NCI-H446 (cell line): ENCODE results near the gene NR4A3.
A peak's percentile ranks its signal among the peaks of the same experiment; 100 is the strongest.
"Not testable (repeated sequence)": the region's sequence is repeated elsewhere in the genome, so short reads cannot be mapped to it uniquely, and the experiment has no call there.

Source experiments
- DNase-seq, 2 experiments: peaks; one replicate each; lab custom pipeline; 2025; lab: John Stamatoyannopoulos, UW

The NR4A3 gene

DNA sequence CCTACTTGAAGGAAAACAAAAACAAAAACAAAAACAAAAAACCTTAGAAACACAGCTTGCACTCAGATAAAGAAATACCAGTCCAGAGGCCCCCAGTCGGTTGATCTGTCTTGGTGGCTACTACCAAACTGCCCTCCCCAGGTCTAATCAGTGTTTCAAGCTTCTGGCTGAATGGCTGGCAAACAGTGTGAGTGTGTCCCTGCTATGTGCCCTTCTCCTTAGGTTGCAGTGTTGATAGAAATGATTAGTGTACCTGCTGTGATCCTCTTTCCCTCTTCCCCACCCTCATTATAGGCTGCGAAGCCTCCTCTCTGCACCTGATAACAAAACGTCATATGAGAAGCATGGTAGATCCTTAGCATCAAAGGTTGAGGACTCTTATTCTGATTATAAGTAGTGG, 12.8 kb downstream of the NR4A3 start:
- no peak for DNase-seq

DNA sequence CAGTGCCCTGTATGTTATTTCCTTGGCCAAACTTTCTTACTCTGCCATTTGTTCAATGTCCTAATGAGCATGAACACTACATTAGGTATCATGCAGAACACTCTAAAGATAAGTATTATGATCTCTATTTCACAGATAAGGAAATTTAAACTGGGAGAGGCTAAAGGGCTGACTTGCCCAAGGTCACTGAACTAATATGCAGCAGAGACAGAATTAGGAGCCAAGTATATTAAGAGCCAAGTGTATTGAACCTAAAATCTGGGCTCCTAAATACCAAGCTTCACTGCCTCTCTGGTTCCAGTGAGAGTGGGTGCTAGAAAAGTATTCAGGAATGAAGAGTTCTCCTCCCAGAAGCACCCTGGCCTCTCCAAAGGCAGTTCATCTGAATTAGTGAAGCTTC, 13.5 kb downstream of the NR4A3 start:
- DNase-seq = no peak

DNA sequence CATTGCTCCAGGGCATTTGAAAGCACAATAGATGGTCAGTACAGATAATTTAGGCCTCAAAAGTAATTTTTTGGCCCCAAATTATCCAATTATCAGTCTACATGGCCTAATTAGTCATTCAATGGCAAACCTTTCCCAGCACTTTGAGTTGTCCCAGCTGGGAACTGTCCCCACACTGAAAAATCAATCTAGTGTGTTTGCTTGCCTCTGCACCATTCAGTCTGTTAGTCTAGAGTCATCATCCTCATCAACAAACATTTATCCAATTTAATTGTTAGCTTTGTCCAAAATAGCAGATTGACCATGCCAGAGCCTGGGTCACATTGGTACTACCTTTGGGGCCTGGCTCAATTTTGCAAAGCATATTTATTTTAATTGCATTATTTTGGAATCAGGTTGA, 13.9 kb downstream of the NR4A3 start:
- DNase-seq = no peak

DNA sequence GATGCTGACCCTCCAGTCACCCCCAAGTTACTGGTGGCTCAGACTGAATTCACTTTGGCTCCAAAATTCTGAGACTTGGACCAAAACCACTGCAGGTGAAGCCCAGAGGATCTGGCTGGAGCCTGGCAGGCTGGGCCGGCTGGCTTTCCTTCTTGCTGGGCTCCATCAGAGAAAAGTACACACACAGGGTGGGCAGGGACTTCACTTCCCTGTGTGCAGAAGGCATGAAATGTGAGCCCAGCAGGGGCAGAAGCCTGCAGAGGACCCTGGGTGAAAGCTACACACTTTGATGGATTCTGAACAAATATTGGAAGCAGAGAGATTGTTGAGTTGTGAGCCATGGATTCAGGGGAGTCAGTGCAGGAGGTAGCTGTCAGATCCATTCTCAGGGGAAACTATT, 18.4 kb downstream of the NR4A3 start:
- DNase-seq = no peak

DNA sequence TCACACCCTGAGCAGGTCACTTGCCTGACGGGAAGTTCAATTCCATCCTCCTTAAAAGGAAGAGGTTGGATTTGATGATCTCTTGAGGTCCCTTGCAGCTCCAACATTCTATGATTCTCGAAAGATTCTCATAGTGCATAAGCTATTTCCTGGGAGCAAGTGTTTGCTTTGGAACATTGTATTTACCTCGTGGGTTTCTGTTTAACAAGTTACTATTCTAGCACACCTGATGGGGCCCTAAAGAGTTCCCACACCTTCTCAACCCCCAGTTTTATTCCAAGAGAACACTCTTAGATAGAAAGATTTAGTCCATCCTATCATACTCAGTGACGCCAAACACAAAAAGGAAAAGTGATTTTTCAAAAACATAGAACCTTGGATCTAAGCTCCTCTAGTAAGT, 23.4 kb downstream of the NR4A3 start:
- no peak for DNase-seq

DNA sequence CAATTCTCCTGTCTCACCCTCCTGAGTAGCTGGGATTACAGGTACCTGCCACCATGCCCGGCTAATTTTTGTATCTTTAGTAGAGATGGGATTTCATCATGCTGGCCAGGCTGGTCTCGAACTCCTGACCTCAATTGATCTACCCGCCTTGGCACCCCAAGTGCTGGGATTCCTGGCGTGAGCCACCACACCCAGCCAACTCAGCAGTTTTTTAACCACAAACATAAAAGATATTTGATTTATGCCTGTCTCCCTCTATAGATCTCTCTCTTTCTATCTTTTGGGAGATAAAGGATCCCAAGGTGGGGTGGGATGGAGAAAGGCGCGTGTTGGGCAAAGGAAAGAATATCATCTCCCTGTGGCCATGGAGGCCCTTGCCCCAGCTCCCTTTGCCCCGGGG, 26.8 kb downstream of the NR4A3 start:
- DNase-seq = no peak

DNA sequence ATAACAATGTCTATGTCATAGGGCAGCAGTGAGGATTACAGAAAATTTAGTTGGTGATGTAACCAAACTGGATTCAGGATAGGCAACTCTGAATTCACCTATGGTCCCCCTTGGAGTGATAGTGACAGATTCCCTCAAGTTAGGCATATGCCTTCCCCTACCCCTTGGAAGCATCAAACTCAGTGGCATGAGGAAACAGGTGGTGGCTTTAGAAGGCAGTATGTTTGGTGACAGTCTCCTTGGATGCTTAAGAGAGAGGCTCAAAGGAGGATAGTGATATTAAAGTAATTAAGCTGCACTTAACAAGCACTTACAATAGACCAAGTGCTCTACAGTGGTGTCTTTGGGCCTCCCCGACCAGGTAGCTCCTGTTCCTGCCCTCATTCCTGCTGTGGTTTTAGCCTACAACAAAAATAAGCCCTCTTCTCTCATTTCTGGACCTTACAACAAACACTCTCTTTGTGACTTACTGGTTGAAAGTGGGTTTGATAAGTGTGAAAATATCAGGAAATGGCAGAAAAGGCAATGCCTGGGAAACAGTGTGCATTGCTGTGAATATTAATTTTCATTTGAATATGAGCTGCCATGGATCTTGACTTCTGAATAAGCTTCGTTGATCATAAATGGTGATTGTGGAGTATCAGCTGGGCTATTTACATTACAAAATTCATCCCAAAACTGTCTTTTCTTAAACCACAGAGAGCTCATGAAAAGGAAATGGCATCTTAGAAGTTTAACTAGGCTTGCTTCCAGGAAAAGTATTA, 29.2 kb downstream of the NR4A3 start:
- no peak for DNase-seq

DNA sequence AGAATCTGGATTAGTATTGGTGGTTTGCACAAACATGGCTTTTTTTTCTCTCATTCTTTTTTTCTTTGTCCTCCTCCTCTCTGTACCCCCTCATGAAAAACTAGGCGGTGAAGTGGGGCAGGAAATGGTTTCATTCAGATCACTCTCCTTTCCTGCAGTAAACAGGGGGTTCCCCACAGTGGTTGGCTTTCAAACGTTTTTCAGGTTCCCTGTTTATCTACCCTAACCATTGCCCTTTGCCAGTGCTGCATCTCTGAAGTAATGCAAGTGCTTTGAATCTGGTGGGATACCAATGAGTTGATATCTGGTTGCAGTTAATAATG, 29.8 kb downstream of the NR4A3 start:
- no peak for DNase-seq

DNA sequence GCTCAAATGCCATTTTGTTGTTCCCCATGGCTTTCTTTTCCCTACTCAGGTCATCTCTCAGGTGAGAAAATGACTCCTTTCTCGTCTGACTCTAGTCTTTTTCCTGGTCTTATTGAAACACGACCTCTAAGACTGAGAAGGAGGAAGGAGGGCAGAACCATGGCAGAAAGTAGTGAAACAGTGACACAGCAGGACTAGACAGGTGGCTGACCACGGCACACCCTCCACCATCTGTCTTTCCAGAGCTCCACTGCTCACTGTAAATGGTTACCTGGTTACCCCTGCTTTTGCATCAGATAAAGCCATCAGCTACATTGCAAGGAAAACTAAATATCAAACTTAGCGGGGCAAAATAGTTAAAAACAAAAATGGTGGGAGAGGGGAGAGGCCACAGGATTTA, 30.9 kb downstream of the NR4A3 start:
- DNase-seq = no peak

DNA sequence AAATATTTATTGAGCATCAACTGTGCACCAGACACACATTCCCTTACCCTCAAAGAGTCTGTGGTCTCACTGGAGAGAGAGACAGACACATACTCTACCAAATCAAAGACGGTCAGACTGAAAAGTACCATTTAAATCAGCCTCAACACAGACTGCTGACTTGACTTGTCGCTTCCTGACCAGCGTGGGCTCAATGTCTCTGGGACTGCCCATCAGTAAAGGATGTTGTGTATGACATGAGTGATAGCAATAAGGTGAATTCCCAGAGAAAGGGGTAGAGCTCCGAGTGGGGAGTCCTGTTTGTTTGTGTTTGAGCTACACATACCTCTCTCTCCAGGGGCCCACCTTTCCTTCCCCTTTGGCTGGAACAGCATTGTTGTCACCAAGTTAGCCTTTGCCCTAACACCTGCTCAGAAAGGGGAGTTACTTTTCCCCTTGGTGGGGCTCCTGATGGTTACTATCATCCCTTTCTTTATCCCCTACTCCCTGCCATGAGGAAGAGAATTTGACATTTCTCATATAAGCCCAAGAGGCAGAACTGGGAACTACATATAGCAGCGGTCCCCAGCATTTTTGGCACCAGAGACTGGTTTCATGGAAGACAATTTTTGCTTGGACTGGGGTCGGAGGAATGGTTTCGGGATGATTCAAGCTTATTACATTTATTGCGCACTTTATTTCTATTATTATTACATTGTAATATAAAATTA, 33.9 kb downstream of the NR4A3 start:
- DNase-seq = no peak

DNA sequence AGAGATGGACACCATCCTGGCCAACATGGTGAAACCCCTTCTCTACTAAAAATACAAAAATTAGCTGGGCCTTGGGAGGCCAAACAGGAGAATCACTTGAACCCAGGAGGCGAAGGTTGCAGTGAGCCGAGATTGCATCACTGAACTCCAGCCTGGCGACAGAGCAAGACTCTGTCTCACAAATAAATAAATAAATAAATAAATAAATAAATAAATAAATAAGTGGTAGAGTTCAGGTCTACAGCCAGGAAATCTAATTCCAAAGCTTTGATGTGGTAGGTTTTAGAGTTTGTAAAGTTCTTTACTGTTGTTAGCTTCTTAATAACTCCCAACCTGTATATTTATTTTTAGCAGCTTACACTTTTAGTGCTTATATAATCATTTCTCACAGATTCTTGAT, 35.9 kb downstream of the NR4A3 start:
- DNase-seq = not testable (repeated sequence)

DNA sequence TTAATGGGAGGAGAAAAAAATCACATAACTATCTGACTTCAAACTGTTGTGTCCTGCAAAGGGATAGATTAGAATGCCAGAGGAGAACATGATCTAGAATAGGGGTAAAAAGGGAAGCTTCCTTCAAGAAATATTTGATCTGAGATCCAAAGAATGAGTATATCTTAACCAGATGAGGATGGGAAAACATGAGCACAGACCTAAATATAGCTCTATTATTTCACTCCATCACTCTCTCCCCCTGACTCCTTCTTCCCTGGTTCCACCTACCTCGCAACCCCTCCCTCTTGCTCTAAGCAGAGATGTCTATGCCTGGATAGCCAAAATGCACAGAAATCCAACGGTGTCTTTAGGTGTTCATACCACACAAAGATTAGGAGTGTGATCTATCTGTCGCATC, 36.4 kb downstream of the NR4A3 start:
- no peak for DNase-seq

DNA sequence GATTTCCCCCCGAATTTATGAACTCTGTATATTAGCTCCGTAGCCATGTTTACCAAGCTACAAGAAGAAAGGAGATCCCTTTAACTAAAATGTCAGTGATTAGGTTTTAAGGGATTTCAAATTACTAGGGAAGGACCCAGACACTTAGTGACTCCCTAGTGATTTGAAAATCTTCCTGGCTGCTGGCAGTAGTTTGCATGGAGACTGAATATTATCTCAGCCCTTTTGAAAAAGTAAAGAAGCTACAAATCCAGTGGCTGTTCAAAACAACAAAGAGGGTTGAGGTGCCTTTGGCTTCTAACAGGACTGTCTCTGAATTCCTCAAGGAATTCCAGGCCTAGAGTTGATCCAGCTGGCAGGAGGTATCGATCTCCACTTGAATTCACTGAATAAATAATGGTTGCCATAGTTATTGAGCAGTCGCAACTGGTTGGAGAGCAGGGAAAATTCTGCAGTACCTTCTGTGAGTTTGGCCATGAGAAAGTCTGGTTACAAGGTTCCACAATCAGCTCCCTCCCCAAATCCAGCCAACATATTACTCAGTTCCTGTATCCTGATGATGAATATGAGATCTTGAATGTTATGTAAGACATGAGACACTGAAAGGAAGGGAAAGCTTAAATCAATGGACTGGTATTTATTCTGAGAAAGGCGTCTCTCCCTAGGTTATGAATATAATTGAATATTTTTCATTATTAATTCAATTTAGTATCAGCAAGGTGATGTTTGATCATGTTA, 37.7 kb downstream of the NR4A3 start:
- peak; percentile 62 to 76 for DNase-seq

DNA sequence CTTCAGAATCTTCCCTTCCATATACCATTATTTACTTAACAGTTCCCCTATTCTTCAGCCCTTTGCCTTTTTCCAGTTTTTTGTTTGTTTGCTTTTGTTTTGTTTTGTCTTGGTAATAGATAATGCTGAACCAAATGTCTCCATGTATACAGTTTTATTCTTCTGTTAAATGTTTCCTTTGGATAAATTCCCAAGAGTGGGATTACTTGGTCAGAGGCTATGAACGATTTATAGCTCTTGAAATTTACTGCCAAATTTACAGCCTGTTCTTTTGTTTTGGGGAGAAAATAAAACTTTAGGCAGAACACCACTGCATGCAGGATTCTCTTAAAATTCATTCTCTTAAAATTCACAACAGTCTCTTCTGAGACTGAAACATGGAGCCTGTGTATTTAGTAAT, 38.6 kb downstream of the NR4A3 start:
- peak in 1 of 2 experiments; percentile 36 for DNase-seq

DNA sequence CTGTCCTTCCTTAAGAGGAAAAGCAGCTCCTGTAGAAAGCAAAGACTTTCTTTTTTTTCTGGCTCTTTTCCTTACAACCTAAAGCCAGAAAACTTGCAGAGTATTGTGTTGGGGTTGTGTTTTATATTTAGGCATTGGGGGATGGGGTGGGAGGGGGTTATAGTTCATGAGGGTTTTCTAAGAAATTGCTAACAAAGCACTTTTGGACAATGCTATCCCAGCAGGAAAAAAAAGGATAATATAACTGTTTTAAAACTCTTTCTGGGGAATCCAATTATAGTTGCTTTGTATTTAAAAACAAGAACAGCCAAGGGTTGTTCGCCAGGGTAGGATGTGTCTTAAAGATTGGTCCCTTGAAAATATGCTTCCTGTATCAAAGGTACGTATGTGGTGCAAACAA, 42.3 kb downstream of the NR4A3 start:
- DNase-seq = no peak

DNA sequence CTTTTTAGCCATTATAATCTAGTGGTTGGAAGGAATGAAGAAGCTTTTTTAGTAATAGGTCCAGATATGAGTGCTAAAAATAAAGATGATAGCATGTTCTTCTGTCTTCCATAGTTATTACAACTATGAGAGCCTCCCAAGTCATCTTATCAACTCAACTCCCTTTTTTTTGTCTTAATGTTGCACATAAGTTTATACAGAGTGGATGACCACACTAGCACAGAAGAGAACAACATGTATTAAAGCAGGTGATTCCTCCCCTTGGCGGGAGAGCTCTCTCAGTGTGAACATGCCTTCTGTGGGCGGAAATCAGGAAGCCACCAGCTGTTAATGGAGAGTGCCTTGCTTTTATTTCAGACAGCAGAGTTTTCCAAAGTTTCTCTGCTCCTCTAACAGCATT, 44.7 kb downstream of the NR4A3 start:
- no peak for DNase-seq

DNA sequence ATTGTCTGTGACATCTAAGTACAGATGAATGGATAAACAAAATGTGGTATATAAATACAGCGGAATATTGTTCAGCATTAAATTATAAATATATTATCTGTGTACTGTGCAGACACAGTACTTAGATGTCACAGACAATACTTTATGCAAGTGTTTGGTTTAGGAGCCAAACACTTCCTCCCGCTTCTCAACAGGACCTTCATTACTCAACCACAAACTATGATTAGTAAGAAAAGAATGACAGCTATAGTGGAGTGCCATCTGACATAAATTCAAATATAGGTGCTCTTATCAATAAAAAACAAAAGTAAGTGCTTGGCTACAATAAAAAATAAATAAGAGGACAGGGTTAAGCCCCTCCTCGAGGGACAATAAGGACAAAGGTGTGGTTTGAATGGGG, 45.9 kb downstream of the NR4A3 start:
- no peak for DNase-seq

DNA sequence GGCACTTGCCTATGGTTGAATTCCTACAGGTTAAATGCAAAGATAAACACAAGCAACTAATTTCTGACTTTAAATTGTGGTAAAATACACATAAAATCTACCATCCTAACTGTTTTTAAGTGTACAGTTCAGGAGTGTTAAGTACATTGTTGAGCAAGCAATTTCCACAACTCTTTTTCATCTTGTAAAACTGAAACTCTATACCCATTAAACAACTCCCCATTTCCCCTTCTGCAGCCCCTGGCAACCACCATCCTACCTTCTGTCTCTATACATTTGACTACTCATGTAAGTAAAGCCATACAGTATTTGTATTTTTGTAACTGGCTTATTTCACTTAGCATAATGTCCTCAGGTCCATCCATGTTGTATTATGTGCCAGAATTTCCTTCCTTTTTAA, 46.3 kb downstream of the NR4A3 start:
- DNase-seq = no peak

DNA sequence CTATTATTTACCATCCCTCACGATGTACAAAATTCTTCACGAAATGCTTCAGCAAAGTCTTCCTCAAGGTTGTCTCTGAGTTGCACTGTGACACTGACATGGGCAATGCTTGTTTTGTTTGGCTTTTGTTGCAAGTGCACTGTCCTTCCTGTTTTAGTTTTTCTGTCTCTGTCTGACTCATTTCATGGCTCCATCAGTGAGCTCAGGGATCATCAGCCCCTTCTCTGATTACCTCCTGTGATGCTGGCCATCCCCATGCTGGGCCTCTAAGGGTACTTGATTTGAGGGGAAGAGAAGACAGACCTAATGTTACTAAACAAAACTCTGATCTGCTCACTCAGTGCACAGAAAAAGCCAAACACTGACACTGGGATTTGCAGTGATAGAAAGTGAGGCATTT, 47.2 kb downstream of the NR4A3 start:
- no peak for DNase-seq

DNA sequence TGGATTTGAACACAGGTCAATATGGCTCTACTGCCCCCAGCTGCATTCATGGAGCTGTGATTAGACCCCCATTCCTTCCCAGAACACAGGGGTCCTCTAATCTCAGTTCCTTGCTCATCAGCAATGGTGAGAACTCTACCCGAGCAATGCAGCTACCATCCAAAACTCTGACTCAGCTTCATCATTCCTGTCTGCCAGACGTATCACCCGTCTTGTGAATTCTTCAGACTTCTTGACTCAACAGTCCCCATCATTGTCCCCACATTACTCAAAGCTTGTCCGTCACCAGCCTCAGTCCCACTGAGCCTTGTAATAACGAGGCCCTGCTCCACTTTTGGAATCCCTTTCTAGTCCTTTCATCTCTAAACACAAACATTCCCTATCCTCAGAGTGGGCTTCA, 48.4 kb downstream of the NR4A3 start:
- DNase-seq = no peak

DNA sequence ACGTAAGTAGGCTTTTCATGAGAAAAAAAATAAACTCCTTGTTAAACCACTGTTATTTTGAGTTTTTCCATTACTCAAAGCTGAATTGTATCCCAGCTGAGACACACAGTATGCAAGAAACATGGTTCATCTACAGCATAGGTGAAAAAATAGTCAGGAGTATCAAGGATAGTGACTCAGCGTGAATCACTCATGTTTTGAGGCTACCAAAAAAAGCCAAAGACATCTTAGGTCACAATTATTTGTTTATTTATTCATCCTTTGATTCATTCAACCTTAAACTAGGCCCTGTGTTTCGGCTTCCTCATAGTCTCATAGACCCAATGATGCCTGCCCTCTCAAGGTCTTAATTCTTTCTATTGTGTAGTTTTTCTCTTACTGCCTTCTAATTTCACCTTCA, 51.8 kb downstream of the NR4A3 start:
- DNase-seq = no peak

DNA sequence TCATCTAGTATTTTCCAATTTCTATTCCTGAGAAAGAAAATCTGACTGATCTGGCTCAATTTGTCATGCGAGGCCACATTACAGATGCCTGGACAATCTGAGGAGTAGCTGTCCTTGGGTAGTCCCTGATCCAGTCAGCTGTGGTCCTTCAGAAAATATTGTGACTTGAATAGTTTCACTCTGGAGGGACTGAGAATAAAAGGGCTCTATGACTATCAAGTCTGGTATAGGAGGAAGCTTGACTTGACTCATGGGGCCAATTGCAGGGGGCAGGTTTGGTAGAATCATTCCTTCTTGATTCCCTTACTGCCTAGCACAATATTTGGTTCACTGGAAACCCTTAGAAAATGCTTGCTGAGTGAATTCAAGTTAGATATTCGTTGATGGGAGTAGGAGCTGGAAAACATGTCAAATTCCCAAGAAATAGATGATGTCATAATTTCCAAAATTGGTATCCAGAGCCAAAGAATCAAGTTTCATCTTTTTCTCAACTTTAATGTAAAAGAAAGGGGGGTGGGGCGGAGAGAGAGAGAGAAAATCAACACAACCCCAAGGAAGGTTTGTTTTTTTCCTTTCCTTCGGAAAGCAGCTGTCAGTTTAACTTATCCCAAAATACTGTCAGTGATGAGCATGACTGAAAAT, 52.4 kb downstream of the NR4A3 start:
- no peak for DNase-seq

DNA sequence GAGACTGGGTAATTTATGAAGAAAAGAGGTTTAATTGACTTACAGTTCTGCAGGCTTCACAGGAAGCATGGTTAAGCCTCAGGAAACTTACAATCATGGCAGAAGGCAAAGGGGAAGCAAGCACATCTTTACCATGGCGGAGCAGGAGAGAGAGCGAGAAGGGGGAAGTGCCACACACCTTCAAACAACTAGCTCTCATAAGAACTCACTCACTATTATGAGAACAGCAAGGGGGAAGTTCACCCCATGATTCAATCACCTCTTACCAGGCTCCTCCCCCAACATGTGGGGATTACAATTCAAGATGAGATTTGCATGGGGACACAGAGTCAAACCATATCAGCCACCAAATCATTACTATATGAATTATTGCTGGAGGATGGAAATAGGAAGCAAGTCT, 54.5 kb downstream of the NR4A3 start:
- no peak for DNase-seq
